HCT116 (cell line): ENCODE measurements around the gene SEBOX. TPM values are rescaled to one million over a fixed set of nuclear protein-coding genes. Genes with fewer than 3 reads are reported as not detected.

Experiments
- ATAC-seq: fragments of 200-7000 bp; cut with Tn5 transposase; 2 replicates; pipeline ENCODE4 v1.9.1; 2020; ENCODE audit warnings: mild to moderate bottlenecking, moderate library complexity
- BruUV-seq: library from RNA; stranded (reverse); fragments of 400-500 nt; replicated peaks from 2 replicates; lab custom pipeline; 2021; lab: Mats Ljungman, UMichigan
- CTCF ChIA-PET: fragments of 300-600 bp; sonication (Branson Sonifier 250); formaldehyde crosslinking; loops from one replicate; lab custom pipeline; 2021; ENCODE audit warnings: antibody characterized with exemption; lab: Charles Lee
- POLR2A ChIA-PET: fragments of 300-600, 350-600 bp; sonication (Branson Sonifier 250); formaldehyde crosslinking; loops from one replicate; lab custom pipeline; 2021; ENCODE audit warnings: antibody characterized with exemption; lab: Charles Lee
- RAD21 ChIA-PET, 2 experiments: fragments of 300-600 bp; sonication (Branson Sonifier 250); formaldehyde crosslinking; loops; one replicate each; lab custom pipeline; 2023; ENCODE audit warnings: low total read pairs in 2 of 2; ENCODE audit not compliant: uncharacterized antibody in 2 of 2, unreplicated experiment in 2 of 2, low non-redundant PET in 1 of 2; lab: Charles Lee
- DNase-seq: peaks from one replicate; pipeline ENCODE4 v3.0.0-alpha.2; 2010; ENCODE audit warnings: low read depth, low spot score
- H2AFZ ChIP-seq: fragments of 200-600 bp; shearing (Covaris generic), sonication (generic); 2 replicates; pipeline ENCODE4 v1.6.1; 2017; ENCODE audit warnings: low read depth, mixed run types, mixed read lengths, antibody characterized with exemption, low read length; ENCODE audit not compliant: poor library complexity, severe bottlenecking
- H3K27ac ChIP-seq: 2 replicates; pipeline ENCODE4 v1.5.1; 2012; ENCODE audit warnings: low read depth, low read length
- H3K27me3 ChIP-seq: fragments of 200-600 bp; sonication (generic); 2 replicates; pipeline ENCODE4 v1.6.1; 2016; ENCODE audit warnings: mixed run types, low read length, mixed read lengths; ENCODE audit not compliant: insufficient read depth
- H3K36me3 ChIP-seq, 2 experiments: fragments of 200-500 bp in 1 of 2; fragments of 200-600 bp in 1 of 2; sonication (Bioruptor generic) in 1 of 2; sonication (generic) in 1 of 2; 2 replicates each; pipeline versions ENCODE4 v1.5.1 to v1.6.1; 2014 to 2016; ENCODE audit warnings: low read length in 2 of 2, inconsistent platforms in 1 of 2, mixed read lengths in 1 of 2, mixed run types in 1 of 2; ENCODE audit not compliant: insufficient read depth in 2 of 2, control insufficient read depth in 1 of 2
- H3K4me1 ChIP-seq, 2 experiments: fragments of 200-600 bp in 1 of 2; sonication (generic) in 1 of 2; 2 replicates each; pipeline versions ENCODE4 v1.5.1 to v1.6.1; 2012 to 2017; ENCODE audit warnings: low read length in 2 of 2, inconsistent platforms in 1 of 2, mild to moderate bottlenecking in 1 of 2, mixed read lengths in 1 of 2, mixed run types in 1 of 2, moderate library complexity in 1 of 2; ENCODE audit not compliant: insufficient read depth in 2 of 2, control insufficient read depth in 1 of 2
- H3K4me2 ChIP-seq: fragments of 200-600 bp; sonication (generic); 2 replicates; pipeline ENCODE4 v1.6.1; 2017; ENCODE audit warnings: mixed run types, low read length, mixed read lengths
- H3K4me3 ChIP-seq, 2 experiments: fragments of 200-600 bp in 1 of 2; sonication (generic) in 1 of 2; replicated peaks in 1 of 2; 2 replicates each; pipeline ENCODE4 v1.5.1; 2011 to 2016; ENCODE audit warnings: low read length in 2 of 2, control low read depth in 1 of 2, low read depth in 1 of 2, mild to moderate bottlenecking in 1 of 2, mixed read lengths in 1 of 2, mixed run types in 1 of 2
- H3K79me2 ChIP-seq: fragments of 200-600 bp; sonication (generic); 2 replicates; pipeline ENCODE4 v1.6.1; 2017; ENCODE audit warnings: mild to moderate bottlenecking, mixed run types, low read length, moderate library complexity, mixed read lengths; ENCODE audit not compliant: insufficient read depth
- H3K9ac ChIP-seq: fragments of 200-600 bp; sonication (generic); 2 replicates; pipeline ENCODE4 v1.6.1; 2016; ENCODE audit warnings: low read length, mixed read lengths
- H3K9me2 ChIP-seq: fragments of 200-600 bp; sonication (generic), shearing (Covaris generic); 2 replicates; pipeline ENCODE4 v1.6.1; 2017; ENCODE audit warnings: mixed run types, mild to moderate bottlenecking, moderate library complexity; ENCODE audit not compliant: insufficient read depth
- H3K9me3 ChIP-seq, 2 experiments: fragments of 200-500 bp in 1 of 2; fragments of 200-600 bp in 1 of 2; sonication (Bioruptor generic) in 1 of 2; sonication (generic) in 1 of 2; 2 replicates each; pipeline ENCODE4 v1.6.1; 2014 to 2017; ENCODE audit warnings: low read length in 2 of 2, mixed read lengths in 2 of 2, inconsistent platforms in 1 of 2, low read depth in 1 of 2, mild to moderate bottlenecking in 1 of 2, mixed run types in 1 of 2, moderate library complexity in 1 of 2; ENCODE audit not compliant: control insufficient read depth in 1 of 2, insufficient read depth in 1 of 2
- H4K20me1 ChIP-seq: fragments of 200-600 bp; sonication (generic), shearing (Covaris generic); 2 replicates; pipeline ENCODE4 v1.6.1; 2017; ENCODE audit warnings: mixed run types, mild to moderate bottlenecking, moderate library complexity; ENCODE audit not compliant: insufficient read depth
- CBX3 ChIP-seq: IDR thresholded peaks from 2 replicates; pipeline ENCODE4 v1.6.1; 2012; ENCODE audit warnings: low read depth
- EZH2 ChIP-seq: fragments of 200-600 bp; sonication (generic); IDR thresholded peaks from 2 replicates; pipeline ENCODE4 v1.6.1; 2017; ENCODE audit warnings: antibody characterized with exemption, mixed run types
- POLR2A ChIP-seq: IDR thresholded peaks from 2 replicates; pipeline ENCODE4 v1.7.0; 2011; ENCODE audit warnings: borderline replicate concordance; ENCODE audit not compliant: insufficient read depth, insufficient read length; ENCODE audit errors: extremely low read depth
- POLR2AphosphoS5 ChIP-seq: IDR thresholded peaks from 2 replicates; pipeline ENCODE4 v1.6.1; 2011; ENCODE audit warnings: mild to moderate bottlenecking, low read depth, low read length, moderate library complexity
- RAD21 ChIP-seq: IDR thresholded peaks from 2 replicates; pipeline ENCODE4 v1.6.1; 2012; ENCODE audit warnings: low read depth, mild to moderate bottlenecking
- SIN3A ChIP-seq: IDR thresholded peaks from 2 replicates; pipeline ENCODE4 v1.6.1; 2012; ENCODE audit warnings: low read depth
- SP1 ChIP-seq: IDR thresholded peaks from 2 replicates; pipeline ENCODE4 v1.6.1; 2012; ENCODE audit warnings: low read depth
- TCF7L2 ChIP-seq: IDR thresholded peaks from 2 replicates; pipeline ENCODE4 v1.7.0; 2011; ENCODE audit warnings: borderline replicate concordance, inconsistent platforms; ENCODE audit not compliant: insufficient read depth, insufficient read length; ENCODE audit errors: extremely low read depth
- YY1 ChIP-seq: IDR thresholded peaks from 2 replicates; pipeline ENCODE4 v1.6.1; 2011; ENCODE audit warnings: low read length, low read depth, moderate library complexity, mild to moderate bottlenecking; ENCODE audit not compliant: insufficient replicate concordance; ENCODE audit errors: extremely low read depth
- ZFX ChIP-seq: fragments of 450-650 bp; IDR thresholded peaks from 2 replicates; pipeline ENCODE4 v1.6.1; 2017
- ZNF274 ChIP-seq: fragments of 200-500 bp; sonication (Bioruptor generic); IDR thresholded peaks from 2 replicates; pipeline ENCODE4 v1.6.1; 2014; ENCODE audit warnings: mild to moderate bottlenecking, low read depth, low read length, inconsistent platforms
- intact Hi-C: fragments of 100-400 bp; cut with micrococcal nuclease; formaldehyde crosslinking; loops from 2 replicates; pipeline ENCODE4 v1.10.0; 2022
- total RNA-seq: library from RNA; stranded (reverse); gene quantifications from one replicate; pipeline ENCODE4 v1.2.1, GENCODE V29; 2021; ENCODE audit not compliant: unreplicated experiment
- TF ChIP-seq, protein P1 (sequence below): IDR thresholded peaks from 2 replicates; pipeline ENCODE4 v1.6.1; 2011; ENCODE audit warnings: mild to moderate bottlenecking, low read length, moderate library complexity; ENCODE audit not compliant: insufficient replicate concordance; ENCODE audit errors: extremely low read depth
- TF ChIP-seq, protein P2 (sequence below): IDR thresholded peaks from 2 replicates; pipeline ENCODE4 v1.6.1; 2012; ENCODE audit warnings: low read depth

The SEBOX gene
- total RNA-seq, 1 experiment from 2014 or later: not detected

DNA sequence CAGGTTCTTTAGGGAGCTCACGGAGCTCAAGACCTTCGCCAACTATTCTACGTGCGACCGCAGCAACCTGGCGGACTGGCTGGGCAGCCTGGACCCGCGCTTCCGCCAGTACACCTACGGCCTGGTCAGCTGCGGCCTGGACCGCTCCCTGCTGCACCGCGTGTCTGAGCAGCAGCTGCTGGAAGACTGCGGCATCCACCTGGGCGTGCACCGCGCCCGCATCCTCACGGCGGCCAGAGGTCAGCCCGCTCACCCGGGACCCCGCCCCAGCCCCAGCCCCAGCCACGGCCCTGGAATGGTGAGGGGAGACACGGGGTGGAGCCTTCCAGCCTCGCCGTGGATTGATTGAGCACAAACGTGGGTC lies 20.0 kb upstream of the SEBOX start:
- H3K4me3 ChIP-seq: no peak overlapping the region
- POLR2A ChIA-PET: no interaction called here

More for the DNA sequence above, 20.0 kb upstream of the SEBOX start:
- H3K9me2 ChIP-seq: no peaks in the 10 kb centered on the region
- H3K36me3 ChIP-seq: no peaks in the 10 kb centered on the region
- no peak overlapping the region for H2AFZ ChIP-seq
- TF ChIP-seq, protein P1, sequence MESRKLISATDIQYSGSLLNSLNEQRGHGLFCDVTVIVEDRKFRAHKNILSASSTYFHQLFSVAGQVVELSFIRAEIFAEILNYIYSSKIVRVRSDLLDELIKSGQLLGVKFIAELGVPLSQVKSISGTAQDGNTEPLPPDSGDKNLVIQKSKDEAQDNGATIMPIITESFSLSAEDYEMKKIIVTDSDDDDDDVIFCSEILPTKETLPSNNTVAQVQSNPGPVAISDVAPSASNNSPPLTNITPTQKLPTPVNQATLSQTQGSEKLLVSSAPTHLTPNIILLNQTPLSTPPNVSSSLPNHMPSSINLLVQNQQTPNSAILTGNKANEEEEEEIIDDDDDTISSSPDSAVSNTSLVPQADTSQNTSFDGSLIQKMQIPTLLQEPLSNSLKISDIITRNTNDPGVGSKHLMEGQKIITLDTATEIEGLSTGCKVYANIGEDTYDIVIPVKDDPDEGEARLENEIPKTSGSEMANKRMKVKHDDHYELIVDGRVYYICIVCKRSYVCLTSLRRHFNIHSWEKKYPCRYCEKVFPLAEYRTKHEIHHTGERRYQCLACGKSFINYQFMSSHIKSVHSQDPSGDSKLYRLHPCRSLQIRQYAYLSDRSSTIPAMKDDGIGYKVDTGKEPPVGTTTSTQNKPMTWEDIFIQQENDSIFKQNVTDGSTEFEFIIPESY: no peak
- TF ChIP-seq SIN3A (no peak), YY1 (no peak), RAD21 (no peak), POLR2A (no peak), SP1 (no peak), ZNF274 (no peak), CBX3 (no peak), POLR2AphosphoS5 (no peak), TCF7L2 (no peak), ZFX (no peak), EZH2 (no peak)
- TF ChIP-seq, protein P2, sequence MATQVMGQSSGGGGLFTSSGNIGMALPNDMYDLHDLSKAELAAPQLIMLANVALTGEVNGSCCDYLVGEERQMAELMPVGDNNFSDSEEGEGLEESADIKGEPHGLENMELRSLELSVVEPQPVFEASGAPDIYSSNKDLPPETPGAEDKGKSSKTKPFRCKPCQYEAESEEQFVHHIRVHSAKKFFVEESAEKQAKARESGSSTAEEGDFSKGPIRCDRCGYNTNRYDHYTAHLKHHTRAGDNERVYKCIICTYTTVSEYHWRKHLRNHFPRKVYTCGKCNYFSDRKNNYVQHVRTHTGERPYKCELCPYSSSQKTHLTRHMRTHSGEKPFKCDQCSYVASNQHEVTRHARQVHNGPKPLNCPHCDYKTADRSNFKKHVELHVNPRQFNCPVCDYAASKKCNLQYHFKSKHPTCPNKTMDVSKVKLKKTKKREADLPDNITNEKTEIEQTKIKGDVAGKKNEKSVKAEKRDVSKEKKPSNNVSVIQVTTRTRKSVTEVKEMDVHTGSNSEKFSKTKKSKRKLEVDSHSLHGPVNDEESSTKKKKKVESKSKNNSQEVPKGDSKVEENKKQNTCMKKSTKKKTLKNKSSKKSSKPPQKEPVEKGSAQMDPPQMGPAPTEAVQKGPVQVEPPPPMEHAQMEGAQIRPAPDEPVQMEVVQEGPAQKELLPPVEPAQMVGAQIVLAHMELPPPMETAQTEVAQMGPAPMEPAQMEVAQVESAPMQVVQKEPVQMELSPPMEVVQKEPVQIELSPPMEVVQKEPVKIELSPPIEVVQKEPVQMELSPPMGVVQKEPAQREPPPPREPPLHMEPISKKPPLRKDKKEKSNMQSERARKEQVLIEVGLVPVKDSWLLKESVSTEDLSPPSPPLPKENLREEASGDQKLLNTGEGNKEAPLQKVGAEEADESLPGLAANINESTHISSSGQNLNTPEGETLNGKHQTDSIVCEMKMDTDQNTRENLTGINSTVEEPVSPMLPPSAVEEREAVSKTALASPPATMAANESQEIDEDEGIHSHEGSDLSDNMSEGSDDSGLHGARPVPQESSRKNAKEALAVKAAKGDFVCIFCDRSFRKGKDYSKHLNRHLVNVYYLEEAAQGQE: no peak
- no peaks in the 10 kb centered on the region for H4K20me1 ChIP-seq
- no peaks in the 10 kb centered on the region for H3K4me1 ChIP-seq
- no peak for DNase-seq
- ChIA-PET RAD21 (no interaction called here), CTCF (no interaction called here)
- no peaks in the 10 kb centered on the region for H3K9me3 ChIP-seq
- no peak overlapping the region for H3K4me2 ChIP-seq
- BruUV-seq: no TSS peak
- H3K27ac ChIP-seq: no peak overlapping the region
- no peak for ATAC-seq
- H3K79me2 ChIP-seq: no peaks in the 10 kb centered on the region
- H3K9ac ChIP-seq: no peak overlapping the region
- H3K27me3 ChIP-seq: no peaks in the 10 kb centered on the region
- intact Hi-C loops: no loop called here
